ENCODE results near the gene CCDC197. TPM values are rescaled to one million over a fixed set of nuclear protein-coding genes. Genes with fewer than 3 reads are reported as not detected.

Gene CCDC197
- total RNA-seq, 1 donor from 2014 or later, result not detected

DNA sequence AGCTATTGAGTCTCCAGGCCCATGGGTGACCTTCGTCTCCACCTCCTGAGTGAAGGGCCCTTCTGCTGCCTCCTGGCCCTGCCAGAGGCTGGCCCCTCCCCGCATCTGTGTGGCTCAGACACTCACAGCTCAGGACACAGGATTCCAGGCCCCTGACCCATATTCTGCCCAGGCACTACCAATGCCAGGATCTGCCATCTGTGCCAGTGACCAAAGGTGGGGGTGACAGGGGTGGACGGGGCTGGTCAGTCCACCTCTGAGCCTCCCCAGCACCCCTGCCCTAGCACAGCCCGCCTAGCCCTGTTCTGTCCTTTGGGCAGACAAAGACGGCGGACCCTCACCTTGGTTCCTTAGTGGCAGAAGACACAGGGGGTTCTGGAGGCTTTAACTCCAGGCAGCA, 23.5 kb upstream of the CCDC197 start:
- TF ChIP-seq, protein P1, sequence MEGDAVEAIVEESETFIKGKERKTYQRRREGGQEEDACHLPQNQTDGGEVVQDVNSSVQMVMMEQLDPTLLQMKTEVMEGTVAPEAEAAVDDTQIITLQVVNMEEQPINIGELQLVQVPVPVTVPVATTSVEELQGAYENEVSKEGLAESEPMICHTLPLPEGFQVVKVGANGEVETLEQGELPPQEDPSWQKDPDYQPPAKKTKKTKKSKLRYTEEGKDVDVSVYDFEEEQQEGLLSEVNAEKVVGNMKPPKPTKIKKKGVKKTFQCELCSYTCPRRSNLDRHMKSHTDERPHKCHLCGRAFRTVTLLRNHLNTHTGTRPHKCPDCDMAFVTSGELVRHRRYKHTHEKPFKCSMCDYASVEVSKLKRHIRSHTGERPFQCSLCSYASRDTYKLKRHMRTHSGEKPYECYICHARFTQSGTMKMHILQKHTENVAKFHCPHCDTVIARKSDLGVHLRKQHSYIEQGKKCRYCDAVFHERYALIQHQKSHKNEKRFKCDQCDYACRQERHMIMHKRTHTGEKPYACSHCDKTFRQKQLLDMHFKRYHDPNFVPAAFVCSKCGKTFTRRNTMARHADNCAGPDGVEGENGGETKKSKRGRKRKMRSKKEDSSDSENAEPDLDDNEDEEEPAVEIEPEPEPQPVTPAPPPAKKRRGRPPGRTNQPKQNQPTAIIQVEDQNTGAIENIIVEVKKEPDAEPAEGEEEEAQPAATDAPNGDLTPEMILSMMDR (conservative IDR thresholded peaks at IDR 0.05; ENCODE audit: low read depth, low read length), result no peak
- no peak for DNase-seq (ENCODE audit: low read depth)
- H3K4me3 ChIP-seq (ENCODE audit: low read depth, low read length), result no peak overlapping the region

DNA sequence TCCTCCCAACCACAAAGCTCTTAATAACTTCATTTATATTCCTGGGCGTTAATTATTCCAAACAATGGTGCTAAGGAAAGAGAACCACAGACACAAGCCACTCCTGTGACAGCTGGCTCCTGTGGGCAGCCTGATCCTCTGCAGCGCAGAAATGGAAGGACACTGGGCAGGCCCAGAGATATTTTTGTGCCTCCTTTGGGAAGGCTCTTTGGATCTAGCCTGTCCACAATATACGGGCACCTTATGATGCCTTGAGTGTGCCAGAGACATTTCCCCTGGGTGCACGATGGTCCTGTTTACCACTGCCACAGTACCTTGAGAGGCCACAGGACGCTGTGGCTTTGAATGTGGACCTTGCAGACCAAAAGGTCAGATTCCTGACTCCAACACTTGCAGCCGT, 22.8 kb upstream of the CCDC197 start:
- TF ChIP-seq, protein P1 (conservative IDR thresholded peaks at IDR 0.05; ENCODE audit: low read depth, low read length), result no peak
- H3K4me3 ChIP-seq (ENCODE audit: low read depth, low read length), result no peak overlapping the region
- DNase-seq (ENCODE audit: low read depth), result no peak

DNA sequence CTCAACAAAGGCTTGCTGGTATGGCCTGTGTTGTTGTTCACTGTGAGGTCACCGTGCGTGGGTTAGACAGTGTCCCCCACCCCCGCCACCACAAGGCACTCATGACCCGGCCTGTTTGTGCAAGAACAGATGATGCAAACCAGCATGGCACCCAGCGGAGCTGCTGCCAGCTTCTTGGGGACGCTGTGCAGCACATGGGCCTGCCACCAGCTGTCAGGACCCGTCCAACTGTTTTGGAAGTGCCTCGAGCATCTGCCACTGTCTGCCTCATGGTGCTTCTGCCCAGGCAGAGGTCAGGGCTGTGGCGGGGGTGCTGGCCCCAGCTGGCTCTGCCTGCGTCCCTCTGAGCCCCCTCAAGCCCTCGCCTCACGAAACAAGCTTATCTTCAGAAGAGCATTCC, 22.3 kb upstream of the CCDC197 start:
- DNase-seq (ENCODE audit: low read depth), result no peak
- TF ChIP-seq, protein P1 (conservative IDR thresholded peaks at IDR 0.05; ENCODE audit: low read depth, low read length), result no peak
- no peak overlapping the region for H3K4me3 ChIP-seq (ENCODE audit: low read depth, low read length)

DNA sequence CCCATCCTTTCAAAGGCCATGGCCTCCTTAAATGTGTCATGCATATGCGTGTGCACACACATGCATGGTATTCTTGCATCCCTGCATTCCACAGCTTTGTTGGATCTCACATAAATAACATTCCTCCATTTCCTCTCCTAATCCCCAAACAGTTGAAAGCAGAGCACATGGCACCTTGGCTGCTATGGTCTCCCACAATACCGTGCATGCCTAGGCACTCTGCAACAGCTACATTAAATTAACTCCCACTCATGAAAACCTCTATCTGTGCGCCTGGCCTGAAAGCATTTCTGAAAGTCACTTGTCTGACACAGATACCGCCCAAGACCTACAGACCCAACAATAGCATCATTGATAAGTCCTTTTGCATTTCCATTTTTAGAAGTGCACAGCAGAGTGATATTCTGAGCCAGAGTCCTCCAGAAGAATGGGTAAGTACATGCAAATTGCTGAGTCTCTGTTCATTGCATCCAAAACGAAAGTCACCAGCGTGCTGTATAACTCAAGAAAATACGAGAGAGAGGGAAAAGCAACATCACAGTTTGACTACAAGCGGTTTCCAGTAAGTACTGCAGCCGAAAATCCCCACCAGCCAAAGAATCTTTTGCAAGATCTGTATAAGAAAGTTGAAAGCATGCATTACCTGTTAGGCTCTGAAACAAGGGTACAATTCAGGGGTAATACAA, 21.2 kb upstream of the CCDC197 start:
- no peak for DNase-seq (ENCODE audit: low read depth)
- H3K4me3 ChIP-seq (ENCODE audit: low read depth, low read length), result no peak overlapping the region
- TF ChIP-seq, protein P1 (conservative IDR thresholded peaks at IDR 0.05; ENCODE audit: low read depth, low read length), result no peak

DNA sequence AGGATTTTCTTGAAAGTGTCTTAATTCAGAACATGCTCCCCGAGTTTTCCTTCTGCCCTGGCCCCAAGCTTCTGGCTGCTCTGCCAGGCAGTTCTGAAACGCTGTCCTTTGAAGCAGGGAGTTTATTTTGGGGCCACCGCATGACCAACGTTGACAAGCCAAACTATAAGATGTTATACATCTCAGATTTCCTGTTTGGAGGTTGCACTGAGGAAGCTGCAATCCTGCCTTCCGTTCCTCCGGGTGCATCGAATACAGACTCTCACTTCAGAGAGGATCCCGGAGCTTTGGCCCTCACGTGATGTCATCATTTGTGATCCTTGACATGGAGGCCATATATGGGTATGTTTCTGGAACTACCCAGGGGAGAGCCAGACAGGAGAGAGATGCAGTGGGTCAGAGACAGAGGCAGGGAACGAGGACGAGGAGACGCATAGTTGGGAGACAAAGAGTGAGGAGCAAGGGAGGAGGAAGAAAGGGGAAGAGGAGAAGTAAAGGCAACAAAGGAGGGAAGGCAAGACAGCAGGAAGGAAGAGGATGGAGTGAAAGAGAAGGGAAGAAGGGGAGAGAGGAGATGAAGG, 20.5 kb upstream of the CCDC197 start, which contains the start of gene ASB2:
Gene ASB2 (minus strand): TSS at position 94 of the 581 bp plus-strand sequence. CDS start 12,031 bp downstream, outside the sequence.
- no peak for DNase-seq (ENCODE audit: low read depth)
- TF ChIP-seq, protein P1 (conservative IDR thresholded peaks at IDR 0.05; ENCODE audit: low read depth, low read length), result no peak
- no peak within 1 kb of the TSS for H3K4me3 ChIP-seq (ENCODE audit: low read depth, low read length)

DNA sequence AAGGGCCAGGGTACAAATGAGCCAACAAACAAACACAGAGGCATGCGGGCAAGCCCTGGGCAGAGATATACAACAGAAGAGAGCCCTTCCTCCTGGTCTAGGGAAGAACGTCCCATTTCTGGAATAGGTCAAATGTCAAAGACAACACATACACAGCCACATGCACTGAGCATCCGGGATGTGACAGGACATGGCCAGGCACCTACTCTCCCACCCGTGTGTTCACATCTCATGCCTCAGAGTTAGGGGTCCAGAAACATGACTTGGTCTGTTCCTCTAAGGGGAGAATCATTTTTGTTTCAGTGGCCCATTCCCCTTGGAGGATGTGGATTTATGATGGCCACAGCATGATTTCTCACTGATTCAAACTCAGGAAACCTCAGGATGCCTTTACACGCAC, 19.9 kb upstream of the CCDC197 start:
- TF ChIP-seq, protein P1 (conservative IDR thresholded peaks at IDR 0.05; ENCODE audit: low read depth, low read length), result no peak
- no peak for DNase-seq (ENCODE audit: low read depth)
- H3K4me3 ChIP-seq (ENCODE audit: low read depth, low read length), result no peak overlapping the region
